IMR-90 (cell line): ENCODE data around the gene FSD1L.

Source experiments
- FOS ChIP-seq: fragments of 150-350 bp; IDR thresholded peaks from 2 replicates; pipeline ENCODE4 v1.6.1; 2016; ENCODE audit warnings: low read depth, low read length
- MAFK ChIP-seq: IDR thresholded peaks from 2 replicates; pipeline ENCODE4 v1.6.1; 2012; ENCODE audit warnings: low read depth, low read length, improper control_type of control experiment
- POLR2A ChIP-seq: IDR thresholded peaks from 2 replicates; pipeline ENCODE4 v1.6.1; 2012; ENCODE audit warnings: mild to moderate bottlenecking, low read depth, low read length
- RCOR1 ChIP-seq: IDR thresholded peaks from 2 replicates; pipeline ENCODE4 v1.6.1; 2012; ENCODE audit warnings: mild to moderate bottlenecking, low read length, improper control_type of control experiment; ENCODE audit not compliant: insufficient replicate concordance
- RFX5 ChIP-seq: IDR thresholded peaks from 2 replicates; pipeline ENCODE4 v1.8.0; 2012; ENCODE audit warnings: low read depth, mild to moderate bottlenecking, low read length, moderate library complexity
- TF ChIP-seq, protein P1 (sequence below): conservative IDR thresholded peaks from 2 replicates; pipeline ENCODE4 v1.5.1; 2012; ENCODE audit warnings: mild to moderate bottlenecking, low read depth, low read length, improper control_type of control experiment
- TF ChIP-seq, protein P2 (sequence below): fragments of 150-350 bp; IDR thresholded peaks from 2 replicates; pipeline ENCODE4 v1.6.1; 2017; ENCODE audit warnings: mild to moderate bottlenecking, antibody characterized with exemption, low read length, low read depth

DNA sequence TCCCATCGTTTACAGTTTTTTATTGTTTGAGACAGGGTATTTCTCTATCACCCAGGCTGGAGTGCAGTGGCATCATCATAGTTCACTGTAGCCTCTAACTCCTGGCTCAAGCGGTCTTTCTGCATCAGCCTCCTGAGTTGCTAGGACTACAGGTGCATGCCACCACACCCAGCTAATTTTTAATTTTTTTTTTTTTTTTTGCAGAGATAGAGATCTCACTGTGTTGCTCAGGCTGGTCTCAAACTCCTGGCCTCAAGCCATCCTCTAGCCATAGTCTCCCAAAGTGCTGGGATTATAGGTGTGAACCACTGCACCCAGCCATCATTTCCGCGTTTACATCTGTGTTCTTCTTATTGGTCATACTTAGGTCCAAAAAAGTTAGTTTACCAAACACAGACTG lies 53.6 kb downstream of the FSD1L start:
- TF ChIP-seq, protein P1, sequence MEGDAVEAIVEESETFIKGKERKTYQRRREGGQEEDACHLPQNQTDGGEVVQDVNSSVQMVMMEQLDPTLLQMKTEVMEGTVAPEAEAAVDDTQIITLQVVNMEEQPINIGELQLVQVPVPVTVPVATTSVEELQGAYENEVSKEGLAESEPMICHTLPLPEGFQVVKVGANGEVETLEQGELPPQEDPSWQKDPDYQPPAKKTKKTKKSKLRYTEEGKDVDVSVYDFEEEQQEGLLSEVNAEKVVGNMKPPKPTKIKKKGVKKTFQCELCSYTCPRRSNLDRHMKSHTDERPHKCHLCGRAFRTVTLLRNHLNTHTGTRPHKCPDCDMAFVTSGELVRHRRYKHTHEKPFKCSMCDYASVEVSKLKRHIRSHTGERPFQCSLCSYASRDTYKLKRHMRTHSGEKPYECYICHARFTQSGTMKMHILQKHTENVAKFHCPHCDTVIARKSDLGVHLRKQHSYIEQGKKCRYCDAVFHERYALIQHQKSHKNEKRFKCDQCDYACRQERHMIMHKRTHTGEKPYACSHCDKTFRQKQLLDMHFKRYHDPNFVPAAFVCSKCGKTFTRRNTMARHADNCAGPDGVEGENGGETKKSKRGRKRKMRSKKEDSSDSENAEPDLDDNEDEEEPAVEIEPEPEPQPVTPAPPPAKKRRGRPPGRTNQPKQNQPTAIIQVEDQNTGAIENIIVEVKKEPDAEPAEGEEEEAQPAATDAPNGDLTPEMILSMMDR, result no peak
- no peak for TF ChIP-seq RFX5
- TF ChIP-seq, protein P2, sequence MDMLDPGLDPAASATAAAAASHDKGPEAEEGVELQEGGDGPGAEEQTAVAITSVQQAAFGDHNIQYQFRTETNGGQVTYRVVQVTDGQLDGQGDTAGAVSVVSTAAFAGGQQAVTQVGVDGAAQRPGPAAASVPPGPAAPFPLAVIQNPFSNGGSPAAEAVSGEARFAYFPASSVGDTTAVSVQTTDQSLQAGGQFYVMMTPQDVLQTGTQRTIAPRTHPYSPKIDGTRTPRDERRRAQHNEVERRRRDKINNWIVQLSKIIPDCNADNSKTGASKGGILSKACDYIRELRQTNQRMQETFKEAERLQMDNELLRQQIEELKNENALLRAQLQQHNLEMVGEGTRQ, result no peak
- no peak for TF ChIP-seq RCOR1
- no peak for TF ChIP-seq POLR2A
- no peak for TF ChIP-seq FOS
- TF ChIP-seq MAFK, result no peak
